K562 (cell line): Measurements from ENCODE around the gene TENM3. TPM values are rescaled to one million over a fixed set of nuclear protein-coding genes. Genes with fewer than 3 reads are reported as not detected.

ENCODE experiments used
- ATAC-seq: fragments of 200-7000 bp; cut with Tn5 transposase; 3 replicates; pipeline ENCODE4 v1.9.1; 2020; ENCODE audit warnings: moderate library complexity
- BruUV-seq: library from RNA; stranded (reverse); fragments of 400-500 nt; replicated peaks from 2 replicates; lab custom pipeline; 2021; lab: Mats Ljungman, UMichigan
- CTCF ChIA-PET: fragments of 300-600 bp; formaldehyde crosslinking; extraction: SDS; loops from one replicate; lab custom pipeline; 2021; ENCODE audit warnings: low intra/inter-chr PET ratio; lab: Yijun Ruan, JAX
- POLR2A ChIA-PET: fragments of 300-600, 350-650 bp; sonication (Branson Sonifier 250); formaldehyde crosslinking; extraction: SDS; loops from one replicate; lab custom pipeline; 2021; ENCODE audit warnings: antibody characterized with exemption, inconsistent platforms; lab: Yijun Ruan, JAX
- DNase-seq, 4 experiments: peaks; one replicate each; pipeline versions ENCODE4 v3.0.0 to v3.0.0-alpha.2; 2011 to 2018; ENCODE audit warnings: low spot score in 3 of 4, mixed read lengths in 3 of 4; ENCODE audit errors: extremely low read depth in 1 of 4
- FAIRE-seq: peaks from 2 replicates; lab custom pipeline; 2011; peaks lifted over from hg19 to GRCh38; lab: Jason Lieb, UNC
- H2AFZ ChIP-seq: 2 replicates; pipeline ENCODE4 v1.6.0; 2011; ENCODE audit warnings: low read depth, low read length, control low read depth, inconsistent platforms
- H3K27ac ChIP-seq: fragments of 200-600 bp; 3 replicates; pipeline ENCODE4 v1.8.0; 2011; ENCODE audit warnings: low read depth, mild to moderate bottlenecking, control low read depth, inconsistent platforms, low read length, moderate library complexity, mixed read lengths; ENCODE audit errors: extremely low read depth
- H3K27me3 ChIP-seq, 2 experiments: fragments of 300-600 bp in 1 of 2; 2 replicates in 1 of 2; 3 replicates in 1 of 2; pipeline versions ENCODE4 v1.6.0 to v1.8.0; 2011; ENCODE audit warnings: inconsistent platforms in 2 of 2, low read length in 2 of 2, mild to moderate bottlenecking in 1 of 2, mixed read lengths in 1 of 2, moderate library complexity in 1 of 2; ENCODE audit not compliant: control insufficient read depth in 2 of 2, insufficient read depth in 2 of 2
- H3K36me3 ChIP-seq: fragments of 300-600 bp; 3 replicates; pipeline ENCODE4 v1.8.0; 2011; ENCODE audit warnings: mild to moderate bottlenecking, low read length, inconsistent platforms; ENCODE audit not compliant: control insufficient read depth, insufficient read depth
- H3K4me1 ChIP-seq, 2 experiments: fragments of 200-600 bp in 1 of 2; replicated peaks in 1 of 2; 2 replicates in 1 of 2; 3 replicates in 1 of 2; pipeline versions ENCODE4 v1.5.1 to v1.8.0; 2011; ENCODE audit warnings: inconsistent platforms in 2 of 2, low read length in 2 of 2, mild to moderate bottlenecking in 1 of 2, mixed read lengths in 1 of 2, moderate library complexity in 1 of 2; ENCODE audit not compliant: control insufficient read depth in 2 of 2, insufficient read depth in 2 of 2
- H3K4me2 ChIP-seq: 2 replicates; pipeline ENCODE4 v1.6.1; 2011; ENCODE audit warnings: low read length, control low read depth, inconsistent platforms, mixed read lengths; ENCODE audit not compliant: insufficient read depth
- H3K4me3 ChIP-seq: fragments of 200-600 bp; sonication (generic), shearing (Covaris generic); 2 replicates; pipeline ENCODE4 v1.5.1; 2016; ENCODE audit warnings: control low read depth, inconsistent platforms
- H3K79me2 ChIP-seq: fragments of 200-600 bp; 3 replicates; pipeline ENCODE4 v1.8.0; 2011; ENCODE audit warnings: low read length, inconsistent platforms; ENCODE audit not compliant: control insufficient read depth, insufficient read depth
- H3K9ac ChIP-seq, 2 experiments: 2 replicates each; pipeline versions ENCODE4 v1.6.0 to v1.6.1; 2011; ENCODE audit warnings: low read depth in 2 of 2, low read length in 2 of 2, control low read depth in 1 of 2, inconsistent platforms in 1 of 2, mild to moderate bottlenecking in 1 of 2, mixed read lengths in 1 of 2; ENCODE audit not compliant: insufficient read depth in 1 of 2
- H3K9me1 ChIP-seq: one replicate; pipeline ENCODE4 v1.6.0; 2011; ENCODE audit warnings: inconsistent platforms, mild to moderate bottlenecking, low read length, moderate library complexity; ENCODE audit not compliant: control insufficient read depth, insufficient read depth
- H3K9me3 ChIP-seq: replicated peaks from 2 replicates; pipeline ENCODE4 v1.5.1; 2011; ENCODE audit warnings: low read depth, low read length, inconsistent platforms; ENCODE audit not compliant: control insufficient read depth, insufficient read depth
- H4K20me1 ChIP-seq: replicated peaks from 2 replicates; pipeline ENCODE4 v1.6.1; 2011; ENCODE audit warnings: low read length, inconsistent platforms, mixed read lengths; ENCODE audit not compliant: control insufficient read depth, insufficient read depth
- AFF1 ChIP-seq, 2 experiments: fragments of 450-650 bp; IDR thresholded peaks; 2 replicates each; pipeline ENCODE4 v1.6.1; 2018; ENCODE audit warnings: mild to moderate bottlenecking in 2 of 2, low read depth in 1 of 2; ENCODE audit not compliant: partially characterized antibody in 2 of 2
- ARHGAP35 ChIP-seq: fragments of 450-650 bp; IDR thresholded peaks from 2 replicates; pipeline ENCODE4 v1.6.1; 2018; ENCODE audit not compliant: partially characterized antibody
- ATF7 ChIP-seq: fragments of 450-650 bp; IDR thresholded peaks from 2 replicates; pipeline ENCODE4 v1.7.1; 2014; ENCODE audit warnings: mild to moderate bottlenecking, moderate library complexity
- CCAR2 ChIP-seq: fragments of 200-400 bp; formaldehyde crosslinking; IDR thresholded peaks from 2 replicates; pipeline ENCODE4 v1.6.1; 2017; ENCODE audit warnings: mild to moderate bottlenecking, low read depth, low read length
- DNMT1 ChIP-seq: fragments of 450-650 bp; IDR thresholded peaks from 2 replicates; pipeline ENCODE4 v1.6.1; 2016; ENCODE audit warnings: antibody characterized with exemption, mild to moderate bottlenecking
- L3MBTL2 ChIP-seq: fragments of 450-650 bp; IDR thresholded peaks from 2 replicates; pipeline ENCODE4 v1.6.1; 2016; ENCODE audit warnings: mild to moderate bottlenecking, moderate library complexity
- MECOM ChIP-seq: fragments of 250-450 bp; sonication (Bioruptor Pico); IDR thresholded peaks from 2 replicates; pipeline ENCODE4 v1.8.0; 2022; ENCODE audit warnings: inconsistent platforms
- NFE2 ChIP-seq: IDR thresholded peaks from 2 replicates; pipeline ENCODE4 v1.6.1; 2014; ENCODE audit warnings: antibody characterized with exemption, low read depth
- PCBP1 ChIP-seq: fragments of 200-400 bp; formaldehyde crosslinking; IDR thresholded peaks from 2 replicates; pipeline ENCODE4 v1.6.1; 2018; ENCODE audit warnings: mild to moderate bottlenecking, low read depth, low read length; ENCODE audit not compliant: poor library complexity, severe bottlenecking
- SIN3B ChIP-seq: fragments of 450-650 bp; IDR thresholded peaks from 2 replicates; pipeline ENCODE4 v1.6.1; 2017; ENCODE audit warnings: low read depth, mild to moderate bottlenecking, moderate library complexity
- SRSF7 ChIP-seq: fragments of 200-400 bp; formaldehyde crosslinking; optimal IDR thresholded peaks from 2 replicates; pipeline ENCODE3; 2017; ENCODE audit warnings: mild to moderate bottlenecking, low read depth, low read length
- ZFP1 ChIP-seq: fragments of 450-650 bp; formaldehyde crosslinking; IDR thresholded peaks from 2 replicates; pipeline ENCODE4 v1.4.0; 2020; ENCODE audit warnings: mild to moderate bottlenecking, mixed read lengths
- WGBS: fragments of 100-300 bp; shearing (Covaris generic); methylation state at CpG from one replicate; pipeline ENCODE4 v1.1.6; 2016; ENCODE audit warnings: low coverage, mixed read lengths; ENCODE audit not compliant: insufficient coverage; ENCODE audit errors: missing lambda C conversion rate; 5-methylcytosine and 5-hydroxymethylcytosine counted together
- in situ Hi-C: fragments of 300-500 bp; cut with MboI; formaldehyde crosslinking; loops from 4 replicates; pipeline ENCODE4 v1.15.0; 2018; ENCODE audit warnings: inconsistent platforms, mixed read lengths
- intact Hi-C: fragments of 100-400 bp; cut with micrococcal nuclease; formaldehyde crosslinking; loops from 2 replicates; pipeline ENCODE4 v1.14.2; 2022
- polyA plus RNA-seq, 8 experiments: library from polyadenylated mRNA; depleted of rRNA in 4 of 8; stranded (reverse) in 5 of 8; unstranded in 3 of 8; fragments of >200 nt; fragmentation: Nextera tagmentation in 2 of 8; fragmentation: Illumina TruSeq in 1 of 8; extraction: Ambion mirVana in 2 of 8; extraction: Trizol in 1 of 8; gene quantifications; 2 replicates each; pipeline versions ENCODE4 v1.2.1 to v1.2.3, GENCODE V29; 2011 to 2014; ENCODE audit warnings: inconsistent platforms in 1 of 8, missing spikeins in 1 of 8
- total RNA-seq, 7 experiments: library from RNA; depleted of rRNA in 6 of 7; stranded (reverse); fragments of >200 nt in 6 of 7; fragmentation: Illumina TruSeq in 2 of 7; extraction: Trizol in 2 of 7; gene quantifications; 2 replicates each; pipeline versions ENCODE4 v1.2.1 to v1.2.3, GENCODE V29; 2011 to 2021; ENCODE audit warnings: low replicate concordance in 1 of 7
- TF ChIP-seq, protein P1 (sequence below), 2 experiments: fragments of 250-450 bp in 1 of 2; fragments of 450-650 bp in 1 of 2; sonication (Bioruptor Pico) in 1 of 2; IDR thresholded peaks; 2 replicates each; pipeline versions ENCODE4 v1.6.1 to v1.8.0; 2016 to 2021; ENCODE audit warnings: mild to moderate bottlenecking in 2 of 2, moderate library complexity in 2 of 2, missing compliant biosample characterization in 1 of 2, missing genetic modification characterization in 1 of 2

TENM3 gene
- total and polyA plus RNA-seq, 9 of the 15 experiments (the other 6 are each of a cell fraction or from before 2014, with no cell fraction given), result 0.01 to 0.02 TPM; not detected in 7

DNA sequence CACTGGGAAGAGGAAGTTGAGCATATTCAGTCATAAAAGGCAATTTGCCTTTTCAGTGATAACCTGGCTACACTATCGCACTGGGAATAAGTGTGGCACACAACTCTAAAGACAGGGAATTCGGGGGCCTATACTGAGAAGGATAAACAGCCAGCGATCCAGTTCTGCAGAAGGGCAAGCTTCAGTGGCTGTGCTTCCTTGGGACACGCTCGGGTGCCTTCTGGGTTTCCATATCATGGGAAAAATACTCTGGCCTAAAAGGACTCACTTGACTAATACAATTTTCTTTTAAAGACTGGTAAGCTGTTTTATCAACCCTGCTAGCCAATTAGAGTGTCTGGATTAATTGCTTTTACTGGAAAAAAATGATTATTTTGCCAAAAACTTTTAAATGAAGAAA is 58.5 kb downstream of the TENM3 start:
- no peak overlapping the region for H2AFZ ChIP-seq
- H3K36me3 ChIP-seq, result no peaks in the 10 kb centered on the region
- no peaks in the 10 kb centered on the region for H4K20me1 ChIP-seq
- H3K4me2 ChIP-seq, result no peak overlapping the region
- FAIRE-seq, result no peak
- 0% methylated on average over 5 of the region's 5 CpGs for WGBS
- in situ Hi-C loops, result no loop called here
- H3K27me3 ChIP-seq, result no peaks in the 10 kb centered on the region
- no peak overlapping the region for H3K4me3 ChIP-seq
- ATAC-seq, result no peak
- intact Hi-C loops, result no loop called here
- CTCF ChIA-PET, result no interaction called here
- TF ChIP-seq, protein P1, sequence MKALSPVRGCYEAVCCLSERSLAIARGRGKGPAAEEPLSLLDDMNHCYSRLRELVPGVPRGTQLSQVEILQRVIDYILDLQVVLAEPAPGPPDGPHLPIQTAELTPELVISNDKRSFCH (CRISPR knock-in tag; IDR thresholded peaks at IDR 0.05), result no peak
- TF ChIP-seq, protein P1 (tag; IDR thresholded peaks at IDR 0.05), result no peak
- TF ChIP-seq AFF1 (IDR thresholded peaks at IDR 0.05; ENCODE audit: low read depth in 1 of 2, partially characterized antibody in 2 of 2) (no peak), CCAR2 (no peak), SRSF7 (no peak), MECOM (CRISPR knock-in tag) (no peak), ATF7 (no peak), NFE2 (no peak), SIN3B (no peak), ARHGAP35 (no peak), L3MBTL2 (no peak), DNMT1 (no peak), ZFP1 (no peak), PCBP1 (no peak)
- TF ChIP-seq, all 486 proteins: peak for 0
- no peak for DNase-seq
- POLR2A ChIA-PET, result no interaction called here
- Histone ChIP-seq H3K4me1 (no peaks in the 10 kb centered on the region), H3K79me2 (no peaks in the 10 kb centered on the region), H3K9me1 (no peaks in the 10 kb centered on the region), H3K27ac (no peak overlapping the region), H3K9me3 (no peaks in the 10 kb centered on the region), H3K9ac (no peak overlapping the region)
- no TSS peak for BruUV-seq
